Heart right ventricle (tissue), 16 donors: ENCODE measurements around the gene OR9G1. TPM values are rescaled to one million over a fixed set of nuclear protein-coding genes. Genes with fewer than 3 reads are reported as not detected.

Source experiments
- ATAC-seq, 8 donors: fragments of 200-7000 bp; cut with Tn5 transposase; one replicate each; pipeline ENCODE4 v1.9.1; 2020; ENCODE audit warnings: mild to moderate bottlenecking in 8 of 8, moderate library complexity in 8 of 8, moderate number of reproducible peaks in 1 of 8
- DNase-seq, 2 donors: peaks; one replicate each; pipeline ENCODE4 v3.0.0-alpha.2; 2020
- H3K27ac ChIP-seq, 10 donors: fragments of 200-600 bp; sonication (generic) in 2 of 10; one replicate each; pipeline versions ENCODE4 v1.5.0 to v1.8.0; 2020 to 2022; ENCODE audit warnings: mild to moderate bottlenecking in 3 of 10
- H3K27me3 ChIP-seq, 7 donors: fragments of 200-600 bp; one replicate each; pipeline ENCODE4 v1.8.0; 2021 to 2022; ENCODE audit warnings: mild to moderate bottlenecking in 2 of 7
- H3K36me3 ChIP-seq, 9 donors: fragments of 200-600 bp; sonication (generic) in 1 of 9; one replicate each; pipeline versions ENCODE4 v1.5.0 to v1.8.0; 2020 to 2022; ENCODE audit warnings: mild to moderate bottlenecking in 2 of 9
- H3K4me1 ChIP-seq, 9 donors: fragments of 200-600 bp; sonication (generic) in 1 of 9; one replicate each; pipeline versions ENCODE4 v1.5.0 to v1.8.0; 2020 to 2022; ENCODE audit warnings: mild to moderate bottlenecking in 4 of 9
- H3K4me3 ChIP-seq, 10 donors: fragments of 200-600 bp; sonication (generic) in 2 of 10; one replicate each; pipeline versions ENCODE4 v1.5.0 to v1.8.0; 2020 to 2022; ENCODE audit warnings: mild to moderate bottlenecking in 7 of 10, moderate library complexity in 2 of 10
- H3K9me3 ChIP-seq, 11 donors: fragments of 200-600 bp in 10 of 11; sonication (generic) in 2 of 11; one replicate each; pipeline versions ENCODE4 v1.5.0 to v1.8.0; 2013 to 2022; ENCODE audit warnings: mild to moderate bottlenecking in 2 of 11, control low read depth in 1 of 11, moderate library complexity in 1 of 11
- CTCF ChIP-seq, 9 donors: fragments of 200-600 bp; sonication (generic) in 2 of 9; IDR thresholded peaks; one replicate each; pipeline versions ENCODE4 v1.5.0 to v1.8.0; 2021 to 2022; ENCODE audit warnings: antibody characterized with exemption in 9 of 9, mild to moderate bottlenecking in 5 of 9, moderate library complexity in 1 of 9
- WGBS, 2 donors: extraction: QIAGEN DNeasy Blood & Tissue Kit; methylation state at CpG; one replicate each; pipeline ENCODE4 v1.1.7; 2013; ENCODE audit warnings: inconsistent platforms in 1 of 2; 5-methylcytosine and 5-hydroxymethylcytosine counted together
- intact Hi-C, 10 donors: fragments of 100-400 bp; cut with DNase I; formaldehyde crosslinking; loops; one replicate each; pipeline versions ENCODE4 v1.11.1 to v1.14.2; 2022
- polyA plus RNA-seq, 2 donors: library from polyadenylated mRNA; stranded (reverse); fragments of 200-250 nt; gene quantifications; one replicate each; pipeline ENCODE4 v1.2.3, GENCODE V29; 2013
- total RNA-seq, 10 donors: library from RNA; stranded (reverse); fragmentation: NEBNext Ultra II Directional in 3 of 10; extraction: Animal tissue kit (Norgen Biotek cat#: 25700) in 3 of 10; gene quantifications; one replicate each; pipeline versions ENCODE4 v1.2.1 to v1.2.4, GENCODE V29; 2021 to 2023
- donor health status: Arrhythmogenic right ventricular cardiomyopathy.
- donor health status: ischemic (EF 13 %, LVEDD 7.1; RV severe dilation, severe dysfunction).
- donor health status: healthy with polysubstance abuse.
- donor health status: DM: no; HTN: yes; CAD: no.
- donor health status: DM: no; HTN: no; CAD: no.
- donor health status: ischemic (EF 25% LVEDD 6.9; RV normal size, moderate dysfunction).
- donor health status: ischemic (EF 25% LVEDD 5.7; RV mildly dilated, moderate dysfunction).
- donor health status: healthy.
- donor health status: DM: yes; HTN: yes; CAD: no.
- donor health status: Ischemic cardiomyopathy.
- donor health status: ischemic (EF 35%, LVEDD 5.7; RV mildly dilated, moderate dysfunction).
- donor health status: nonischemic (EF 11% LVEDD 7.7; RV severe dilation, severe dysfunction).
- donor health status: DM: yes; HTN: yes; CAD: no.
- donor health status: PGD.
- donor health status: ischemic (EF 29% LVEDD 5.4; RV normal size, mild dysfunction).
- donor health status: nonischemic (EF 23%, LVEDD 6.1; RV moderate dilation, normal function).

OR9G1 gene
- total and polyA plus RNA-seq, 12 donors, result not detected

GRCh38 chr11:56720513-56720912 is 21.6 kb downstream of the OR9G1 start:
- ATAC-seq (no peak), DNase-seq (no peak)
- no peak for TF ChIP-seq CTCF (IDR thresholded peaks at IDR 0.05)
- Histone ChIP-seq H3K27me3 (no peaks in the 10 kb centered on the region), H3K9me3 (no peaks in the 10 kb centered on the region), H3K4me3 (no peak overlapping the region), H3K36me3 (no peaks in the 10 kb centered on the region), H3K4me1 (no peaks in the 10 kb centered on the region), H3K27ac (no peak overlapping the region)
- WGBS, 2 donors, result 66 to 73% methylated on average over 4 of the region's 4 CpGs
- intact Hi-C loops, result no loop called here

GRCh38 chr11:56740107-56740506 is 41.2 kb downstream of the OR9G1 start:
- Histone ChIP-seq H3K27me3 (peaks cover 0 to 5% (median 0%) of the 10 kb centered on the region in 7 donors), H3K36me3 (no peaks in the 10 kb centered on the region), H3K27ac (no peak overlapping the region), H3K4me1 (no peaks in the 10 kb centered on the region), H3K4me3 (no peak overlapping the region), H3K9me3 (peaks cover 0 to 4% (median 0%) of the 10 kb centered on the region in 11 donors)
- intact Hi-C loops, result loop anchor here in 1 of 10 donors (10.0 kb wide), 1 partner anchor 55 kb away; no protein-coding TSS in a partner anchor
- DNase-seq (no peak), ATAC-seq (no peak)
- WGBS, 2 donors, result 79 to 80% methylated on average over 3 of the region's 3 CpGs
- TF ChIP-seq CTCF (IDR thresholded peaks at IDR 0.05), result no peak

GRCh38 chr11:56740886-56741285 is 42.0 kb downstream of the OR9G1 start:
- Histone ChIP-seq H3K4me1 (no peaks in the 10 kb centered on the region), H3K27ac (no peak overlapping the region), H3K4me3 (no peak overlapping the region), H3K27me3 (peaks cover 0 to 5% (median 0%) of the 10 kb centered on the region in 7 donors), H3K36me3 (no peaks in the 10 kb centered on the region), H3K9me3 (peaks cover 0 to 4% (median 0%) of the 10 kb centered on the region in 11 donors)
- ATAC-seq (no peak), DNase-seq (no peak)
- intact Hi-C loops, result loop anchor here in 1 of 10 donors (10.0 kb wide), 1 partner anchor 56 kb away; no protein-coding TSS in a partner anchor
- WGBS, 2 donors, result 68 to 83% methylated on average over 4 of the region's 4 CpGs
- TF ChIP-seq CTCF (IDR thresholded peaks at IDR 0.05), result no peak

GRCh38 chr11:56748597-56748996 is 49.7 kb downstream of the OR9G1 start, which contains the start of gene OR9G4:
Gene OR9G4 (minus strand): TSS chr11:56748697. CDS start chr11:56743766, 4,931 bp downstream.
- DNase-seq (no peak), ATAC-seq (no peak)
- TF ChIP-seq CTCF (IDR thresholded peaks at IDR 0.05), result no peak
- WGBS, 2 donors, result 53 to 68% methylated on average over 1 of the region's 1 CpG
- Histone ChIP-seq H3K4me3 (no peak within 1 kb of the TSS), H3K36me3 (no peaks in the 10 kb centered on the region), H3K4me1 (no peaks in the 10 kb centered on the region), H3K27me3 (no peaks in the 10 kb centered on the region), H3K27ac (no peak within 1 kb of the TSS), H3K9me3 (peaks cover 0 to 4% (median 0%) of the 10 kb centered on the region in 11 donors)
- intact Hi-C loops, result loop anchor here in 1 of 10 donors (10.0 kb wide), 1 partner anchor 64 kb away; no protein-coding TSS in a partner anchor
